SK-N-SH treated with all-trans-retinoic acid at 6 μM for 48 hours (cell line): ENCODE results near the gene DNM1.

Experiments used
- ATAC-seq: fragments of 200-7000 bp; cut with Tn5 transposase; 3 replicates; pipeline ENCODE4 v1.9.1; 2020; ENCODE audit warnings: mild to moderate bottlenecking, moderate library complexity
- ARNTL ChIP-seq: fragments of 450-650 bp; formaldehyde crosslinking; IDR thresholded peaks from 2 replicates; pipeline ENCODE4 v1.5.0; 2020; ENCODE audit warnings: low read depth, mild to moderate bottlenecking, moderate library complexity, borderline replicate concordance
- BACH2 ChIP-seq: fragments of 250-450 bp; sonication (Bioruptor Pico); IDR thresholded peaks from 2 replicates; pipeline ENCODE4 v1.9.0; 2021; ENCODE audit warnings: mild to moderate bottlenecking, borderline replicate concordance
- ESRRG ChIP-seq: fragments of 250-450 bp; sonication (Bioruptor Pico); IDR thresholded peaks from 2 replicates; pipeline ENCODE4 v1.6.1; 2021; ENCODE audit warnings: mild to moderate bottlenecking
- ISL1 ChIP-seq: fragments of 250-450 bp; sonication (Bioruptor Pico); IDR thresholded peaks from 2 replicates; pipeline ENCODE4 v2.1.2; 2022; ENCODE audit warnings: mild to moderate bottlenecking, moderate library complexity
- RARB ChIP-seq: fragments of 250-450 bp; sonication (Bioruptor Pico); IDR thresholded peaks from 2 replicates; pipeline ENCODE4 v1.8.0; 2021; ENCODE audit warnings: mild to moderate bottlenecking, moderate library complexity
- SNAI2 ChIP-seq: fragments of 250-450 bp; sonication (Bioruptor Pico); IDR thresholded peaks from 2 replicates; pipeline ENCODE4 v1.5.0; 2020; ENCODE audit warnings: mild to moderate bottlenecking, moderate library complexity
- TCF4 ChIP-seq: fragments of 250-450 bp; sonication (Bioruptor Pico); IDR thresholded peaks from 2 replicates; pipeline ENCODE4 v1.8.0; 2021; ENCODE audit warnings: mild to moderate bottlenecking, moderate library complexity, borderline replicate concordance
- TOX ChIP-seq: fragments of 250-450 bp; sonication (Bioruptor Pico); IDR thresholded peaks from 2 replicates; pipeline ENCODE4 v1.8.0; 2021; ENCODE audit warnings: mild to moderate bottlenecking, moderate library complexity, borderline replicate concordance
- ZC3H10 ChIP-seq: fragments of 250-450 bp; sonication (Bioruptor Pico); IDR thresholded peaks from 2 replicates; pipeline ENCODE4 v1.5.1; 2021; ENCODE audit warnings: mild to moderate bottlenecking, moderate library complexity
- ZFP3 ChIP-seq: fragments of 250-450 bp; sonication (Bioruptor Pico); IDR thresholded peaks from 2 replicates; pipeline ENCODE4 v1.5.0; 2020; ENCODE audit warnings: mild to moderate bottlenecking, moderate library complexity
- ZFP30 ChIP-seq: fragments of 450-650 bp; formaldehyde crosslinking; IDR thresholded peaks from 2 replicates; pipeline ENCODE4 v1.5.0; 2022; ENCODE audit warnings: mild to moderate bottlenecking, moderate library complexity
- ZNF565 ChIP-seq: fragments of 450-650 bp; formaldehyde crosslinking; conservative IDR thresholded peaks from 2 replicates; pipeline ENCODE4 v1.5.0; 2020; ENCODE audit warnings: low read depth, mild to moderate bottlenecking, moderate library complexity
- ZNF8 ChIP-seq: fragments of 450-650 bp; formaldehyde crosslinking; IDR thresholded peaks from 2 replicates; pipeline ENCODE4 v1.5.0; 2020; ENCODE audit warnings: mild to moderate bottlenecking, moderate library complexity
- TF ChIP-seq, protein P1 (sequence below): fragments of 250-450 bp; sonication (Bioruptor Pico); IDR thresholded peaks from 2 replicates; pipeline ENCODE4 v1.5.1; 2020; ENCODE audit warnings: low read depth, mild to moderate bottlenecking, moderate library complexity
- TF ChIP-seq, protein P2 (sequence below): fragments of 250-450 bp; sonication (Bioruptor Pico); IDR thresholded peaks from 2 replicates; pipeline ENCODE4 v1.5.0; 2020; ENCODE audit warnings: mild to moderate bottlenecking, moderate library complexity
- TF ChIP-seq, protein P3 (sequence below): fragments of 250-450 bp; sonication (Bioruptor Pico); IDR thresholded peaks from 2 replicates; pipeline ENCODE4 v1.5.1; 2021; ENCODE audit warnings: mild to moderate bottlenecking, moderate library complexity
- TF ChIP-seq, protein P4 (sequence below): fragments of 250-450 bp; sonication (Bioruptor Pico); IDR thresholded peaks from 2 replicates; pipeline ENCODE4 v1.8.0; 2020; ENCODE audit warnings: mild to moderate bottlenecking, moderate library complexity, borderline replicate concordance

DNM1 gene

DNA sequence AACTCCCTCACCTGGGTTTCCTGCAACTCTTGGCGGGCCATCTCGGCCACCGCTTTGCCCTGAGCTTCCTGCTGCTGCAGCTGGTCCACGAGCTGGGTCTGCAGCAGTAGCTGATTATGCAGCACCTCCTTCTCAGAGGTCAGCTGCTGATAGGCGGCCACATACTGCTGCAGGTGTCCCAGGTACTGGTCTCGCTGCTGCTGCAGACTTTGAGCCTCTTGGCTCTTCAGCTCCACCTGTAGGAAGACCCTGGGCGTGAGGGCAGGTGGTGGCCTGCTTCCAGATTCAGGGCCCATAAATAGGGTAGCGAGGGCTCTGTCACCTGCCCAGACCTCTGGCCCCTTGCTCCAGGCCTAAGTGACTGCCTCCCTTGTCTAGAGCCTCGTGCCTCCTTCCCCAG, 56.0 kb downstream of the DNM1 start:
- TF ChIP-seq TCF4 (CRISPR knock-in tag) (no peak), ZNF8 (CRISPR knock-in tag) (no peak), ZC3H10 (no peak), ARNTL (CRISPR knock-in tag) (no peak), RARB (no peak), ZFP30 (CRISPR knock-in tag) (no peak)
- TF ChIP-seq, protein P1, sequence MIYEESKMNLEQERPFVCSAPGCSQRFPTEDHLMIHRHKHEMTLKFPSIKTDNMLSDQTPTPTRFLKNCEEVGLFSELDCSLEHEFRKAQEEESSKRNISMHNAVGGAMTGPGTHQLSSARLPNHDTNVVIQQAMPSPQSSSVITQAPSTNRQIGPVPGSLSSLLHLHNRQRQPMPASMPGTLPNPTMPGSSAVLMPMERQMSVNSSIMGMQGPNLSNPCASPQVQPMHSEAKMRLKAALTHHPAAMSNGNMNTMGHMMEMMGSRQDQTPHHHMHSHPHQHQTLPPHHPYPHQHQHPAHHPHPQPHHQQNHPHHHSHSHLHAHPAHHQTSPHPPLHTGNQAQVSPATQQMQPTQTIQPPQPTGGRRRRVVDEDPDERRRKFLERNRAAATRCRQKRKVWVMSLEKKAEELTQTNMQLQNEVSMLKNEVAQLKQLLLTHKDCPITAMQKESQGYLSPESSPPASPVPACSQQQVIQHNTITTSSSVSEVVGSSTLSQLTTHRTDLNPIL (CRISPR knock-in tag) = no peak
- TF ChIP-seq, protein P2, sequence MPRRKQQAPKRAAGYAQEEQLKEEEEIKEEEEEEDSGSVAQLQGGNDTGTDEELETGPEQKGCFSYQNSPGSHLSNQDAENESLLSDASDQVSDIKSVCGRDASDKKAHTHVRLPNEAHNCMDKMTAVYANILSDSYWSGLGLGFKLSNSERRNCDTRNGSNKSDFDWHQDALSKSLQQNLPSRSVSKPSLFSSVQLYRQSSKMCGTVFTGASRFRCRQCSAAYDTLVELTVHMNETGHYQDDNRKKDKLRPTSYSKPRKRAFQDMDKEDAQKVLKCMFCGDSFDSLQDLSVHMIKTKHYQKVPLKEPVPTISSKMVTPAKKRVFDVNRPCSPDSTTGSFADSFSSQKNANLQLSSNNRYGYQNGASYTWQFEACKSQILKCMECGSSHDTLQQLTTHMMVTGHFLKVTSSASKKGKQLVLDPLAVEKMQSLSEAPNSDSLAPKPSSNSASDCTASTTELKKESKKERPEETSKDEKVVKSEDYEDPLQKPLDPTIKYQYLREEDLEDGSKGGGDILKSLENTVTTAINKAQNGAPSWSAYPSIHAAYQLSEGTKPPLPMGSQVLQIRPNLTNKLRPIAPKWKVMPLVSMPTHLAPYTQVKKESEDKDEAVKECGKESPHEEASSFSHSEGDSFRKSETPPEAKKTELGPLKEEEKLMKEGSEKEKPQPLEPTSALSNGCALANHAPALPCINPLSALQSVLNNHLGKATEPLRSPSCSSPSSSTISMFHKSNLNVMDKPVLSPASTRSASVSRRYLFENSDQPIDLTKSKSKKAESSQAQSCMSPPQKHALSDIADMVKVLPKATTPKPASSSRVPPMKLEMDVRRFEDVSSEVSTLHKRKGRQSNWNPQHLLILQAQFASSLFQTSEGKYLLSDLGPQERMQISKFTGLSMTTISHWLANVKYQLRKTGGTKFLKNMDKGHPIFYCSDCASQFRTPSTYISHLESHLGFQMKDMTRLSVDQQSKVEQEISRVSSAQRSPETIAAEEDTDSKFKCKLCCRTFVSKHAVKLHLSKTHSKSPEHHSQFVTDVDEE (CRISPR knock-in tag) = no peak
- TF ChIP-seq, protein P3, sequence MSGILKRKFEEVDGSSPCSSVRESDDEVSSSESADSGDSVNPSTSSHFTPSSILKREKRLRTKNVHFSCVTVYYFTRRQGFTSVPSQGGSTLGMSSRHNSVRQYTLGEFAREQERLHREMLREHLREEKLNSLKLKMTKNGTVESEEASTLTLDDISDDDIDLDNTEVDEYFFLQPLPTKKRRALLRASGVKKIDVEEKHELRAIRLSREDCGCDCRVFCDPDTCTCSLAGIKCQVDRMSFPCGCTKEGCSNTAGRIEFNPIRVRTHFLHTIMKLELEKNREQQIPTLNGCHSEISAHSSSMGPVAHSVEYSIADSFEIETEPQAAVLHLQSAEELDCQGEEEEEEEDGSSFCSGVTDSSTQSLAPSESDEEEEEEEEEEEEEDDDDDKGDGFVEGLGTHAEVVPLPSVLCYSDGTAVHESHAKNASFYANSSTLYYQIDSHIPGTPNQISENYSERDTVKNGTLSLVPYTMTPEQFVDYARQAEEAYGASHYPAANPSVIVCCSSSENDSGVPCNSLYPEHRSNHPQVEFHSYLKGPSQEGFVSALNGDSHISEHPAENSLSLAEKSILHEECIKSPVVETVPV = no peak

DNA sequence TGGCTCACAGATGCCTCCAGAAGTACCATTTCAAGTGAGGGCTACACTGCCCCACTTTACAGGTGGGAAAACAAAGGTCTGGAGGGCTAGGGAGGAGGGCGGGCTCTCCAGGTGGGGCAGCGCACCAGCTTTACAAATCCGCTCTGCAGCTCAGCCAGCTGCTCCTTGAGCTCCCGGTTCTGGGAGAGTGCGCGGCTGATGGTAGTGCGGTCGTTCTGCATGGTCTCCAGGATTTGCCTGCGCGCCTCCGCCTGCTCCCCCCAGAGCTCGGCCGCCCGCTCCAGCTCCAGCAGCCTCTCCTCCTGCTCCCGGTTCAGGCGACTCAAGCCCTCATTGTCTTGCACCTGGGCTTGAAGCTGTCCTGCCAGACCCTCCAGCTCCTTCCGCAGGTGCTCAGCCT, 57.2 kb downstream of the DNM1 start:
- TF ChIP-seq ZC3H10 (no peak), BACH2 (CRISPR knock-in tag) (no peak), ZNF8 (CRISPR knock-in tag) (no peak), SNAI2 (CRISPR knock-in tag) (no peak), ARNTL (CRISPR knock-in tag) (no peak), TOX (no peak), ZNF565 (CRISPR knock-in tag) (no peak)
- TF ChIP-seq, protein P1 (CRISPR knock-in tag) = no peak
- ATAC-seq = no peak

More for the DNA sequence above, 56.0 kb downstream of the DNM1 start:
- ATAC-seq = no peak

DNA sequence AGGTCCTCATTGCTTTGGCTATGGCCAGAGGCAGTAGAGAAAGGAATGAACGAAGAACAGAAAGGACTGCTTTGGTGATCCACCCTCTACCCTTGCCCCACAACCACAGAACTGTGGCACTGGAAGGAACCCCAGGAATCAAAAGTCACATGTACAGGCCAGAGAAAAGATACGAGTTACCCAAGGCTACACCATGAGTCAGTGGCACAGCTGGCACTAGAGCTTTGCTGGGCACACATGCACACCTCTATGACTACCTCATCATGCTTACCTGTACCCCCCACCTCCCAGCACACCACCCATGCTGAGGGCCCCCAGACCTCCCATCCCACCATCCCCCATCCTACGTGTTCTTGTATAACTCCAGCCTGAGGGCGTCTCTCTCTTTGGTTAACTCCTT, 59.5 kb downstream of the DNM1 start:
- ATAC-seq = no peak
- TF ChIP-seq, protein P2 (CRISPR knock-in tag) = no peak
- no peak for TF ChIP-seq ZNF565 (CRISPR knock-in tag)
- TF ChIP-seq, protein P1 (CRISPR knock-in tag) = no peak
- TF ChIP-seq, protein P4, sequence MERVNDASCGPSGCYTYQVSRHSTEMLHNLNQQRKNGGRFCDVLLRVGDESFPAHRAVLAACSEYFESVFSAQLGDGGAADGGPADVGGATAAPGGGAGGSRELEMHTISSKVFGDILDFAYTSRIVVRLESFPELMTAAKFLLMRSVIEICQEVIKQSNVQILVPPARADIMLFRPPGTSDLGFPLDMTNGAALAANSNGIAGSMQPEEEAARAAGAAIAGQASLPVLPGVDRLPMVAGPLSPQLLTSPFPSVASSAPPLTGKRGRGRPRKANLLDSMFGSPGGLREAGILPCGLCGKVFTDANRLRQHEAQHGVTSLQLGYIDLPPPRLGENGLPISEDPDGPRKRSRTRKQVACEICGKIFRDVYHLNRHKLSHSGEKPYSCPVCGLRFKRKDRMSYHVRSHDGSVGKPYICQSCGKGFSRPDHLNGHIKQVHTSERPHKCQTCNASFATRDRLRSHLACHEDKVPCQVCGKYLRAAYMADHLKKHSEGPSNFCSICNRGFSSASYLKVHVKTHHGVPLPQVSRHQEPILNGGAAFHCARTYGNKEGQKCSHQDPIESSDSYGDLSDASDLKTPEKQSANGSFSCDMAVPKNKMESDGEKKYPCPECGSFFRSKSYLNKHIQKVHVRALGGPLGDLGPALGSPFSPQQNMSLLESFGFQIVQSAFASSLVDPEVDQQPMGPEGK (CRISPR knock-in tag) = no peak
- TF ChIP-seq ARNTL (CRISPR knock-in tag) = no peak
- no peak for TF ChIP-seq ZFP3 (CRISPR knock-in tag)
- TF ChIP-seq, protein P3 = no peak
- no peak for TF ChIP-seq ISL1 (CRISPR knock-in tag)
- TF ChIP-seq RARB = no peak
- no peak for TF ChIP-seq ESRRG (CRISPR knock-in tag)
- TF ChIP-seq BACH2 (CRISPR knock-in tag) = no peak
- TF ChIP-seq ZFP30 (CRISPR knock-in tag) = no peak
